Activated CD8-positive, alpha-beta memory T cell treated with anti-CD3 and anti-CD28 coated beads, Interleukin-2, amount 50 U/mL, for 1 hour (primary cell): ENCODE results near the gene CPEB4.

Experiments used
- DNase-seq: peaks from one replicate; pipeline ENCODE4 v3.0.0-alpha.2; 2020; ENCODE audit errors: extremely low read depth

The CPEB4 gene

GRCh38 chr5:173884402-173885053 lies 3.6 kb upstream of the CPEB4 start:
- no peak for DNase-seq

GRCh38 chr5:173885054-173885443 lies 3.1 kb upstream of the CPEB4 start:
- DNase-seq: no peak

- no peak for DNase-seq
These were observed 2.6 kb upstream of the CPEB4 start for GRCh38 chr5:173885475-173886010.

GRCh38 chr5:173886150-173886549 lies 2.0 kb upstream of the CPEB4 start:
- no peak for DNase-seq

DNA sequence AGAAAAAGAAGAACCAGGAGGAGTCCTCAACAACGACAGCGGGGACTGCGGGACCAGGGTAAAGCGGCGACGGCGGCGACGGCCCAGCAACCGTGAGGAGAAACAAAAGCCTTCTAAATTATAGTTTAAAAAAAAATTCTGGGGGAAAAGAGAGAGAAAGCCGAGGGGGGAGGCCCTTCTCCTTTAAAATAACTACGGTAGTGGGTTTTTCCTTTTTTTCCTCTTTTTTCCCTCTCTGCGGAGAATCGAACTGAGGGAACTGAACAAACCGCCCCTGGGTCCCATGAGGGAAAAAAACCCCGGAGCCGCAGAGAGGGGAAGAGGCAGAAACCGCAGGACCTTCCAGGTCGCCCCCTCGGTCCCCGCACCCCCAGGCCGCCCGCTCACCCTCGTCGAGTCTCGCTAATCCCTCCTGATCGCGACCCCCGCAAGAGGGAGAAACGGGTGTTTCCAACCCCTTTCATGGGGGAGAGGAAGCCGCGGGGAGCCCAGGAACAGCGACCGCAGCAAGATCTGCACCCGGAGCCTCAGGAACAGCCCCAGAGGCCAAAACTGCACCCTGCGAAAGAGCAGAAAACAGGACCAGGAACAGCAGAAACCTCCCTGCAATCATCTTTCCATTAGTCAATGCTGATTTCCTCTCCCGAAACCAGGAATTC lies 453 bp downstream of the CPEB4 start:
- no peak for DNase-seq

DNA sequence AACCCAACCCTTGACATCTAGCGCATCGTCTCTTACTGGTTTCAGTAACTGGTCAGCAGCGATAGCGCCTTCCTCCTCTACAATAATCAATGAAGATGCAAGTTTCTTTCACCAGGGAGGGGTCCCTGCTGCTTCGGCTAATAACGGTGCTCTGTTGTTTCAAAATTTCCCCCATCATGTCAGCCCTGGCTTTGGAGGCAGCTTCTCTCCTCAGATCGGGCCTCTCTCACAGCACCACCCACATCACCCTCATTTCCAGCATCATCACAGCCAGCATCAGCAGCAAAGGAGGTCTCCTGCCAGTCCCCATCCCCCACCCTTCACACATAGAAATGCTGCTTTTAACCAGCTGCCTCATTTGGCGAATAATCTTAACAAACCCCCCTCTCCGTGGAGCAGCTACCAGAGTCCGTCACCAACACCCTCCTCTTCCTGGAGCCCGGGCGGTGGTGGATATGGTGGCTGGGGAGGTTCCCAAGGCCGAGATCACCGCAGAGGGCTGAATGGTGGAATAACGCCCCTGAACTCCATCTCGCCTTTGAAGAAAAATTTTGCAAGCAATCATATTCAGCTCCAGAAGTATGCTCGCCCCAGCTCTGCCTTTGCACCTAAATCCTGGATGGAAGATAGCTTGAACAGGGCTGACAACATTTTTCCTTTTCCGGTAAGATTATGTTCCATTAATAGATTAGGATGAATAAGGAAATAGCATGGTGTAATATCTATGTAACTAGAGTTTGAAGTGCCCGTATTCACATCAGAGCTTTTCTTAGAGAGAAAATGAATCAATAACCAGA lies 2.2 kb downstream of the CPEB4 start:
- DNase-seq: no peak

DNA sequence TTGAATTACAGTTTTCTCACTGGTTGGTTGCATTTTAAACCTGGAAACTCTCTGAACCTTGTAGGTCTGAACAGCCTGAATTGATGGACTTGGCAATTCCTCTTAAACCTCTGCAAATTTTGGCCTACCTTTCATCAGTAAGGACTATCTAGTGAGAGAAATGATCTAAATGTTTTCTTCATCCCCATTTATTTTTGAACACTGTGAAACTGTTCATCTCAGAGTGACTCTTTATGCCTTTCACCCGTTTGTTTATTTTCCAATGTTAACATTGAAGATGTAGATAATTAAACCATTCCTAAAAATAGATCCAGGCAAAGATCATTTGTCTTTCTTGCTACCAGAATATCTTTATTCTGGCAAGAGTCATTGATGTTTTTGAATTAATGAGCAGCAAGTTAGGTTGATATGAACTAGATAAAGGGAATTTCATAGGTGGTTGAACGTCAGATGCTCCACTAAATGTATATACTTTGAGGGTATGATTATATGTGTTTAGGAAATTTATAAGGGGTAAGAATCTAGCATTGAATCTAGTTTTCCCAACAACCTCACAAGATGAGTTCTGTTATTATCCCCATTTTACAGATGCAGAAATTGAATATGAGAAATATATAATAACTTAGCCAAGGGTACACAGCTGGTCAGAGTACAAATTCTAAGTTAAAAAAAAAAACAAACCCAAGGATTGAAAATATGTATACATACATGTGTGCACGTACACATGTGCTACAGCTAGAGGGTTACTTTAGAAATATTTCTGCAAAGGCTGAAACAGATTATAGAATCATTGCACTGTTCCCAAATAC lies 3.4 kb downstream of the CPEB4 start:
- DNase-seq: no peak

DNA sequence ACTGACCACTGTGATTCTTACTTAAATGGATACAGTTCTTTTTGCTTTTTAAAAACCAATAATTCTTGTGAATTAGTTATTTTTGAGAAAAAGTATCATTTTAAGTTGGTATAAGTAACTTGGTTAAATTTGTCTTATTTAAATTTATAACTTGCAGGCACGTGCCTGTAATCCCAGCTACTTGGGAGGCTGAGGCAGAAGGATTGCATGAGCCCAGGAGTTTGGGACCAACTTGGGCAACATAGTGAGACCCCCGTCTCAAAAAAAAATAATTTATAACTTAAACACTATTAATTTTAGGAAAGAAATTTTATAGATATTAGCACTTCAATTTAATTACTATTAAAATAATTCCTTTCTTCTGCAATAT lies 5.0 kb downstream of the CPEB4 start:
- no peak for DNase-seq

- no peak for DNase-seq
These were observed 7.4 kb downstream of the CPEB4 start for GRCh38 chr5:173895401-173896165.

GRCh38 chr5:173896631-173897030 lies 8.5 kb downstream of the CPEB4 start:
- DNase-seq: no peak

DNA sequence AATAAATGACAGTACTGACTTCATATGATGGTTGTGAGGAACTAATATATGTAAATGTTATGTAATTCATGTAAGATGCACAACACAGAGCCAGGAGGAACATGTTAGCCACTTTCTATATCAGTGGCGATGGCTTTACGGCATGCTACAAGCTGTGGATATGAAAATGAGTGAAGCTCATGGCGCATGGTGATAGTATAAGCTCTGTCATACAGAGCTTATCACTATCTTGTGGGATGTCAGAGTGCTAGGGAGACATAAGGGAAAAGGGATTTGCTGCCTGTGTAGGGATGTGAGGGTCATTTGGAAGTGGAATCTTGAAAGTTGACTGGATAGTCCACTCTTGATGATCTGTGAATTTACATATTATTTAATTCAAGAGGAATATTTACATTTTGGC lies 13.6 kb downstream of the CPEB4 start:
- no peak for DNase-seq

GRCh38 chr5:173902334-173902733 lies 14.2 kb downstream of the CPEB4 start:
- DNase-seq: no peak

- DNase-seq: no peak
These were observed 14.6 kb downstream of the CPEB4 start for GRCh38 chr5:173902743-173903142.

- DNase-seq: no peak
These were observed 15.4 kb downstream of the CPEB4 start for GRCh38 chr5:173903396-173904140.

DNA sequence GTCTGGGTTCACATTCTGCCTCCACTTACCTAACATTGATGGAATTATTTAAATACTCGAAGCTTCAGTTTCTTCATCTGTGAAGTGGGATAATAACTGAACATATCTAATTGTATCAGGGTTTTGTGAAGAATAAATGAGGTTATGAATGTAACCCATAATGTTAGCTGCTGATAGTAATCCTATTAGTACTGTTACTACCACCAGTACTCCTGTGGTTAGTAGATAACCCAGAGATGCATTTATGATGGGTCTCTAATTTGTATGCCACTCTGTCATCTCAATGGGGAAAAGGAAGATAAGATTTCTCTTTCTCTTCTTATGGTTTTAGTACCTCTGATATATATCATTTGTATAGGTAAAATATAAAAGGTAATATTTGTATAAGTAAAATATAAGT lies 16.0 kb downstream of the CPEB4 start:
- DNase-seq: no peak

GRCh38 chr5:173907284-173907683 lies 19.1 kb downstream of the CPEB4 start:
- DNase-seq: no peak

DNA sequence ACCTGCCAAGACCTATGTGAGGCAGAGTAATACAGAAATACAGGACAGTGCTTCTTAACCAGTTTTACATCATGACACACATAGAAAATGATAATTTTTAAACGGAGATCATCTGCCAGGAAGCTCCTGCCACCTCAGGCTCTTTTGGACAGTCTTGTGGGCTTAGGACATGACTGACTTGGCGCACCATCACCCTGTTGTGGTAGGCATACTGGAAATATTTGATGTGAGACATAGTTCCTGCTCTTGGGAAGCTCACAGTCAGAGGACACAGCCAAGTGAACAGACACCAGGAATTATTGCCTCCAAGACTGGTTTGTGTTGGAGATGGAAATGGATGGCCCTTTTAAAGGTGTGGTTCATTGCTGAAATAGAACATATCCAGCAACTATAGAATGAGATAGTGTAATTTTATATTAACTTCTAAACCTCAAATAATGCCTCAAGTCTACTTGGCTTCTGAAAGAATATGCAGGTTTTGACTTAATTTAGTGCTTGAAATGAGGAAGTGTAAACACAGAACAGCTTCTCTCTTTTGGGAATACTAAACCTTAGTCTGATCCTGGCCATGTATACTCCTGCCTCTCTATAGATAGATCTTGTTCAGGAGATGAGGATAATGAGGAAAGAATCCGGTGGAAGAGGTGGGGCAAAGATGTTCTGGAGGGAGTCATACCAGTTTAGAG lies 19.7 kb downstream of the CPEB4 start:
- no peak for DNase-seq

DNA sequence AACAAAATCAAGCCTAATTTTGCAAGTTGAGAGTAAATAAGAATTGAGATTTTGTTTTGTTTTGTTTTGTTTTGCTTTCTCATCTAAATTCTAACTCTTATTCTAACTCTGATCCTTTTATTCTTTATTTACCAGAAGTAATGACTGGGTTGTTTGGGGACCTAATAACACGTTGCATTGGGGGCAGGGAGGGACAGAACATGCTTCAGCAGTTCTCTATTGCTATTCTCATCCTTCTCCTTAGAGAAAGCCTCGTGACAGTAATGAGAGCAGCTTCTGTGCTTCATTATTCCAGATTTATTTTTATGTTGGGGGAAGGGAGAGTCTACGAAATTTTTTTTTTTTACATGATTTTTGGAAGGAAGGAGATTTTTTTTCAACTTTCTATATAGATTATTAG lies 21.1 kb downstream of the CPEB4 start:
- no peak for DNase-seq

- DNase-seq: no peak
These were observed 22.1 kb downstream of the CPEB4 start for GRCh38 chr5:173910215-173910614.

DNA sequence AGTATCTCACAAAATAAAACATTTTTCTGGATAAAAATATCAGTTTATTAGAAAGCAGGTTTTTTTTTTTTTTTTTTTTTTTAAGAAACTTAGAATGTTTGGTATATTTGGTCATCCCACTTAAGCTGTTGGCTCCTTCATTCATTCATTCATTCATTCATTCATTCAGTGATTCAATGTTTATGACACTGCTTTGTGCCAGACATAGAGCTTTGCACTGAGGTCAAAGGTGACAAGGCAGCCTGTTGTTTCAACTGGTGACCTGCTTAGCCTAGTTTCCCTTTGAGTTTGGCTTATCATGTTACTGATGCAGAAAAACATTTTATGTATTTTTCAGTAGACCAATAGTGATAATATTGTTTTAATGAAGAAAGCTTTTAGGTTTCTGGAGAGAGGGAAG lies 23.5 kb downstream of the CPEB4 start:
- no peak for DNase-seq
